CD4-positive, alpha-beta T cell treated with Interleukin-17A for 1 hour (primary cell): ENCODE measurements around the gene CYP26B1.
"Not testable (repeated sequence)": the region's sequence is repeated elsewhere in the genome, so short reads cannot be mapped to it uniquely, and the experiment has no call there.

Source experiments
- DNase-seq: peaks from one replicate; pipeline ENCODE4 v3.0.0-alpha.2; 2020

CYP26B1 gene

GRCh38 chr2:72104821-72105588 lies 42.7 kb downstream of the CYP26B1 start:
- DNase-seq, result no peak

DNA sequence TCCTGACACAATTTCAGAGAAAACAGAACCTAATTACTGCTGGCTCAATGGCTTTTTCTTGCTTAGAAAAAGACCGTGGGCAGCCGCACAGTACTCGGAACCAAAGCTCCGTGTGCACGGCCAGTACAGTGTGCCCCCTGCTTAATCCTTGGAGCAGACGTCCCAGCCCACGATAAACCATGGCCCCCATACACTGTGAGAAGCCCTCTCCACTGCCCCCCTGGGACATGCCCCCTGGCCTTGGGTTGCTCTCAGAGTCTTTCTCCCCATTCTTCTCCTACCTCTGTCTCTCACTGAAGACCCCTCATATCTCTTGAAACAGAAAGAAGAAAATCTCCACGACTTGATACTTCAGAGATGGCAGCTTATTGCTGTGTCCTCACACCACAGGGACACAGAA lies 44.0 kb downstream of the CYP26B1 start:
- DNase-seq, result no peak

- DNase-seq, result no peak
These were observed 44.5 kb downstream of the CYP26B1 start for GRCh38 chr2:72103161-72103560.

DNA sequence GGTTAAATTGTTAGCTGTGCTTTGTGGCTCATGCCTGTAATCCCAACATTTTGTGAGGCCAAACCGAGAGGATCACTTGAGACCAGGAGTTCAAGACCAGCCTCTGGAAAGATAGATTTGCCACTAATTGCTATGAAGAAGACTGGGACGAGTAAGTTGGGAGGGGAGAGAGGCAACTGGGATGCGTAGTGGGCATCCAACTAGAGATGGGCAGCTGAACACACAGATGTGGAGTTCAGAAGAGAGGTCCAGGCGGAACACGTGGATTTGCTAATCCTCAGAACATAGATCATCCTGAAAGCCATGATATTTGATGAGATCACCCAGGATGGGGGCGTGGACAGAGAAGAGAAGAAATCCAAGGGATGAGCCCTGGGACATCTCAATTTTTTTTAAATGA lies 48.7 kb downstream of the CYP26B1 start:
- DNase-seq, result no peak

DNA sequence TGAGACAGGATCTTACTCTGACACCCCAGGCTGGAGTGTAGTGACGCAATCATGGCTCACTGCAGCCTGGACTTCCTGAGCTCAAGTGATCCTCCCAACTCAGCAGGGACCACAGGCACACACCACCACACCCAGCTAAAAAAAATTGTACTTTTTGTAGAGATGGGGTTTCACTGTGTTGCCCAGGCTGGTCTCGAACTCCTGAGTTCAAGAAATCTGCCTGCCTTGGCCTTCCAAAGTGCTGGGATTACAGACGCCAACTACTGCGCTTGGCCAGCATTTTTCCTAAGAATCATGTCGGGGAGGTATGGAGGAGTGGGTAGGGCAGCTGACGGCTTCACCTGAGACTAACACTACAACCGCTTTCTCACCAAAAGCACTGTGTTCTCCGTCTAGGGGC lies 50.4 kb downstream of the CYP26B1 start:
- no peak for DNase-seq

- no peak for DNase-seq
These were observed 51.5 kb downstream of the CYP26B1 start for GRCh38 chr2:72096181-72096580.

GRCh38 chr2:72095364-72095763 lies 52.3 kb downstream of the CYP26B1 start:
- no peak for DNase-seq

DNA sequence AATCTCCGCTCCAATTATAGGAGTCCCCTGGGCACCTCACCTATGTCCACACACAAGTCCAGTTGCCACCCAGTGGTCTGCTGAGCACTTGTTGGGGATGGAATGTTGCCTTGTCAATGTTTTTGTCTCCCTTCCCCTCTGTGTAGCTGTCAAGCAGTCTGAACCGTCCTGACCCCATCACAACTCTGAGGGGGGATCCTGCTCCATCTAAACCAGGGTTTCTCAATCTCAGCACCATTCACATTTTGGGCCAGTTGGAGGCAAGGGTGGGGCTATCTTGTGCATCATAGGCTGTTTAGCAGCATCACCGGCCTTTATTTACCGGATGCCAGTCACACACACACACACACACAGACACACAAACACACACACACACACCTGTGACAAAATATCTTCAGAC lies 53.0 kb downstream of the CYP26B1 start:
- no peak for DNase-seq

GRCh38 chr2:72092111-72092510 lies 55.6 kb downstream of the CYP26B1 start:
- no peak for DNase-seq

DNA sequence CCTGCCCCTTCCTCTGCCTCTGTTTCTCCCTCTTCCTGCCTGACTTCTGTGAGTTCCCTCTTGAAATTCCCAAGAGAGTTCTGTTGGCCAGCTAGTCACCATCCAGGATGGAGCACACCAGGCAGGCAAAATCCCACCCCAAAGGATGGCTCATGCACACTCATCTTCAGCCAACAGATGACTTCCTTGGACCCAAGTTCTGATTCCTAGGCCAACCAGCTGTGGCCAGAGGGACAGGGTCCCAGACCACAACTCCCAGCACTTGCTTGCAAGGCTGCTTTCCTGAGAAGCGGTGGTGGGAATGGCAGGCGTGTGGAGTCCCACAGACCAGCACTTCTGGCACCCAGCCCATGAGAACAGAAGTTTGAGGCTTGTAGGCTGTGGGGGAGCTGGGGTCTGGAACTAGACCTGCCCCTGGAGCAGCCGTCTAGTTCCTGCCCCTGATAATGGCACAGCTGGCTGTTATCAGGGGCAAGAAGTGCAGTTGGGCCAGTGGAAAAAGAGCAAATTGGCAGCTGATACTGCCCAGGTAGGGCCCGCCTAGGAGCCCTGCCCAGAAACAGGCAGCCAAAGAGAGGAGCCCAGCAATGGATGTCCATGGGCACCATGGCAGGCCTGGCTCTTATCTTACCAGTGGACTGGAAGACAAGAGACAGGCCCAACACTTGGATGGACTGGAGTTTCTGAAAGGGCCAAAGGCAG lies 56.7 kb downstream of the CYP26B1 start:
- no peak for DNase-seq

DNA sequence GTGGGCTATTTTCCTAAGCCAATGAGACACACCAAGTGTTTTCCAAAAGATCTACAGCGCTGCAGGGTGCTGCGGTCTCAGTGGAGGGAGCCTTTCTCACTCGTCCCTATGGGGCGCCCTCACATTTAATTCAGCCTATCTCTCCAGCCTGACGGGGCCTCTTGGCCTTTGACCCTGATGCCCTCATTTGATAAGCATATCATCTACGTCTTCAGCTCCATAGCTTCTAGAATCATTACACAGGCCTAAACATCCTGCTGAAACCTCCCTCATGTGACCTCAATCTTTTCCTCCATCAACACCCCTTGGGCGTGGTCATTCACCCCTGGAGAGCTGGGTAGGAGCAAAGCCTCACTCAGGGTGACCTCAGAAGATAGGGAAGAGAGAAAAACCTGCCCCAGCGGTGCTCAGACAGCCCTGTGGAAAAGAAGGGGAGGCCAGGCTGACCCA lies 57.4 kb downstream of the CYP26B1 start:
- no peak for DNase-seq

- DNase-seq, result no peak
These were observed 58.1 kb downstream of the CYP26B1 start for GRCh38 chr2:72089537-72089936.

DNA sequence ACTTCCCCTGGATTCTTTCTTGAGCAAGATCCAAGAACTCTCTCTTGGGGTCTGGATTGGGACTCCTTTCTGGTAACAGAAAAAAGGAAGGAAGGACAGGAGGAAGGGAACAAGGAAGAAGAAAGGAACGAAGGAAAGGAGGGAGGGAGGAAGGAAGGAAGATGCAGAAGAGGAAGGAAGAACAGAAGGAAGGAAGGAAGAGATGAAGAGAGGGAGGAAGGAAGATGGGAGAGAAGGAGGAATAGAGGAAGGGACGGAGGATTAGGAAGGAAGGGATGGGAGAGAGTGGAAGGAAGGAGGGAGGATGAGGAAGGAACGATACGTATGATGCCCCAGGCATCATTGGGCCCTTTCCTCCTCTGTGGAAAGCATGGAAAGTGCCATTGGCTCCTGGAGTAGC lies 58.6 kb downstream of the CYP26B1 start:
- DNase-seq, result no peak

DNA sequence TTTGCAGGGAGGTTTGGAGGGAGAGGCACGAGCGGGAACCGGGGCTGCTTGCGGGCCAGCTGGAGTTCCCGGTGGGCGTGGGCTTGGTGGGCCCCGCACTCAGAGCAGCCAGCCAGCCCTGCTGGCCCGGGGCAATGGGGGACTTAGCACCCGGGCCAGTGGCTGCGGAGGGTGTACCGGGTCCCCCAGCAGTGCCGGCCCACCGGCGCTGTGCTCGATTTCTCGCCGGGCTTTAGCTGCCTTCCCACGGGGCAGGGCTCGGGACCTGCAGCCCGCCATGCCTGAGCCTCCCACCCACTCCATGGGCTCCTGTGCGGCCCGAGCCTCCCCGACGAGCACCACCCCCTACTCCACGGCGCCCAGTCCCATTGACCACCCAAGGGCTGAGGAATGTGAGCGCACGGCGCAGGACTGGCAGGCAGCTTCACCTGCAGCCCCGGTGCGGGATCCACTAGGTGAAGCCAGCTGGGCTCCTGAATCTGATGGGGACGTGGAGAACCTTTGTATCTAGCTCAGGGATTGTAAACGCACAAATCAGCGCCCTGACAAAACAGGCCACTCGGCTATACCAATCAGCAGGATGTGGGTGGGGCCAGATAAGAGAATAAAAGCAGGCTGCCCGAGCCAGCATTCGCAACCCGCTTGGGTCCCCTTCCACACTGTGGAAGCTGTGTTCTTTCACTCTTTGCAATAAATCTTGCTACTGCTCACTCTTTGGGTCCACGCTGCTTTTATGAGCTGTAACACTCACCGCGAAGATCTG lies 60.6 kb downstream of the CYP26B1 start:
- DNase-seq, result not testable (repeated sequence)

DNA sequence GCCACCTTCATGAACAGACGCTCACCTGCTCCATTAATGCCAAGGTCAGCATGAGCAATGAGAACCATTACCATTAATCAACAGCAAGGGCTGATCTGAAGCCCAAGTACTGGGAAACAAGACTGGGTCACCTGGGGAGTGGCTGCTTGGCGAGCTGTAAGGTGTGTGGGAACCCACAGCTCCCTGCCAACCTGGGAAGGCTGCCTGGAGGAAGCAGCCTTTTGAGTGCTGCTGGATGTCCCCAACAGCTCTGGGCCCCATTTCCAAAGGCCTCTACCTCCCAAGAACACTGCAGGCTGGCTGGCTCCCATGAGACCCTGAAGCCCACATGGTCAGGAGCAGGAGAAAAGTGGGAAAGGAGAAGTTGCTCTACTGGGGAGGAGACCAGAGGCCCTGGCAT lies 62.1 kb downstream of the CYP26B1 start:
- DNase-seq, result no peak

- DNase-seq, result no peak
These were observed 62.6 kb downstream of the CYP26B1 start for GRCh38 chr2:72085036-72085435.

- no peak for DNase-seq
These were observed 63.1 kb downstream of the CYP26B1 start for GRCh38 chr2:72084584-72084976.

DNA sequence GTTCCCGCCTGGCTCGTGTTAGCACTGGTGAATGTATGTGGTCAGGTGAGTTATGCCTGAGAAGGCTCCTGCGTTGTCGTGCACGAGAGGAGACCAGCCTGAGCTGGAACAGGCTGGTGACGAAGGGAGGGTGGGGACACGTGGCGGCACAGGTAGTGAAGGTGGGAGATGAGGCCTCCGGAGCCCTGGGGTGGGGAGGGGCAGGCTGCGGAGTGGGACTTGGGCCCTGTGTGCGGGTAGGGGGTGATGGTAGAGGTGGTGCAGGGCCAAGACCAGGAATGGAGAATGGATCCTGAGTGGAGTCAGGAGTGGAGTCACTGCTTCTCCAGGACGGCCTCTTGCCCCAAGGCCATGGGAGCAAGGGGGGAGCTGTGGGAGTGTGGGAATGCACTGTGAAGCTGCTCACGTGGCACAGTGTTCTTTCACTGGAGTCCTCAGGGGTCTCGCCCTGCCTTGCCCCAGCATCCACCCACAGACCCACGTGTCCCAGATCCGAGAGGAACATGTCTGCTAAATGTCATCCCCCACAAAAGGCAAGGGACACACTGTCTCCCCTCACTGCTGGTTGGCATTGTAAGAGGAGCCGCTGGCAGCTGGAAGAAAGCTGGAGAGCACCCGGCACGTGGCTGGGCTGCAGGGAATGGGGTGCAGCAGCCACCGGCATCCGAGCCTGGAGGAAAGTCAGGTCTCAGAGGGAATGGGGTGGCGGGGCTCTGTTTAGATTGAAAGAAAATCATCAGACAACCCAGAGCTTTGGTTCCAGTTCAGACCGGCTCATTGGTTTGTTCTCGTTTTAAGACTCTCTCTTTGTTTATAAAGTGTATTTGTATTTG lies 63.7 kb downstream of the CYP26B1 start:
- no peak for DNase-seq

DNA sequence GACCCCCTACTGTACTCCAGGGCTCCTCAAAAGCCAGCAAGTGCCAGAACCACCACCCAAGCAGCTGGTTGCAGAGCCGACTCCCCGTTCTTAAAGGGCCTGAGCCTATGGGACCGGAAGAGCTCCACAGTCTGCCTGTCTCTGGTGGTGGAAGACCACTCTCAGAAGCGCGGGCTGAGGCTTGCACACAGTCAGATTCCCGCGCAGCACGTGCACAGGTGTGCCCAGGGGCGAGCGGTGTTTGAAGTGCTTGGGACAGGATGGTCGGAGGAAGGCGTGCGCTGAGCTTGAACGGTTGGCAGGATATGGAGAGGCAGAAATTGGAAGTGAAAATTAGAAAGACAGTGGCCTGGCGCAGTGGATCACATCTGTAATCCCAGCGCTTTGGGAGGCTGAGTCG lies 64.8 kb downstream of the CYP26B1 start:
- DNase-seq, result no peak

DNA sequence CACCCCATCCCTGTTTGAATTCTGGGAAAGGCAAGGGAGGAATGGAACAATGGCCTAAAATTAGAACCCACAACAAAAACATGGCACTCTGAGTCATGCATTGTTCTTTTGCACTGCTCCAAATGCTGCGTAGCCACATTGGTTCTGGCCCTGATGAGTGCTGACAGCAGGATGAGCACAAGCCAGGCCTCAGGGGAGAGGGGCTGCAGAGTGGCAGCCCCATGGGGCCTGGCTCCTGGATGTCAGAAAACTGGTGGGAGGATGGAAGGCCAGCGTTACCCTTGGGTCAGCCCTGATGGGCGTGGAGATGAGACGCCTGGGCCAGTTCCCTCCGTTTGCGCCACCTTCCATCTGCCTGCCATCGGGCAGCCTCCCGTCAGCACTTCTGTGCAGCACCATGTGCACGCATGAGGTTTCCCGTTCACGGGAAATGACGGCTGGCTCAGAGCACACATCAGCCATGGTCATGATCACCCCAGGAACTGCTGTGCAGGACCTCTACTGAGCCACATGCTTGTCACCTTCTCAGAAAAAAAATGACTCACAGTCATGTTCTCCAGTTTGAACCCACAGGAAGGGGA lies 65.6 kb downstream of the CYP26B1 start:
- DNase-seq, result no peak

GRCh38 chr2:72081451-72081850 lies 66.2 kb downstream of the CYP26B1 start:
- DNase-seq, result no peak
